Type B pancreatic cell (in vitro differentiated cells): ENCODE results near the gene PSMC1. TPM values are rescaled to one million over a fixed set of nuclear protein-coding genes. Genes with fewer than 3 reads are reported as not detected.
A peak's percentile ranks its signal among the peaks of the same experiment; 100 is the strongest.

Source experiments
- DNase-seq: peaks from one replicate; pipeline ENCODE4 v3.0.0; 2021; ENCODE audit warnings: mixed read lengths; ENCODE audit not compliant: unreplicated experiment; ENCODE audit errors: extremely low spot score
- H3K27ac Mint-ChIP-seq: 2 replicates; pipeline ENCODE4 v1.8.0; 2021; ENCODE audit warnings: mild to moderate bottlenecking, mixed read lengths
- H3K27me3 Mint-ChIP-seq: 2 replicates; pipeline ENCODE4 v1.8.0; 2021; ENCODE audit warnings: mixed read lengths
- H3K36me3 Mint-ChIP-seq: 2 replicates; pipeline ENCODE4 v1.8.0; 2021; ENCODE audit warnings: mixed read lengths
- H3K4me1 Mint-ChIP-seq: one replicate; pipeline ENCODE4 v1.8.0; 2021; ENCODE audit warnings: mixed read lengths; ENCODE audit not compliant: unreplicated experiment
- H3K4me3 Mint-ChIP-seq: 2 replicates; pipeline ENCODE4 v1.8.0; 2021; ENCODE audit warnings: mild to moderate bottlenecking, mixed read lengths
- H3K9me3 Mint-ChIP-seq: 2 replicates; pipeline ENCODE4 v1.8.0; 2021; ENCODE audit warnings: mixed read lengths
- CTCF ChIP-seq: fragments of 200-600 bp; sonication (generic); conservative IDR thresholded peaks from 2 replicates; pipeline ENCODE4 v1.5.0; 2021; ENCODE audit warnings: antibody characterized with exemption, mild to moderate bottlenecking
- total RNA-seq: library from RNA; stranded (reverse); gene quantifications from 2 replicates; pipeline ENCODE4 v1.2.1, GENCODE V29; 2021; ENCODE audit warnings: low replicate concordance

PSMC1 gene
- total RNA-seq, 1 donor from 2014 or later: 109 TPM

GRCh38 chr14:90255871-90256270 is 482 bp upstream of the PSMC1 start:
- no peak for TF ChIP-seq CTCF
- Mint-ChIP-seq H3K9me3 (no peaks in the 10 kb centered on the region), H3K27ac (no peak overlapping the region), H3K27me3 (peaks cover 19% of the 10 kb centered on the region), H3K4me1 (peaks cover 20% of the 10 kb centered on the region), H3K36me3 (peaks cover 14% of the 10 kb centered on the region), H3K4me3 (peak overlapping the region; percentile 91)
- DNase-seq: no peak

GRCh38 chr14:90263748-90264449 is 7.5 kb downstream of the PSMC1 start:
- no peak overlapping the region for H3K27ac Mint-ChIP-seq

GRCh38 chr14:90266441-90267154 is 10.2 kb downstream of the PSMC1 start:
- Mint-ChIP-seq H3K4me1 (no peaks in the 10 kb centered on the region), H3K4me3 (no peak overlapping the region), H3K9me3 (no peaks in the 10 kb centered on the region), H3K27me3 (no peaks in the 10 kb centered on the region), H3K36me3 (peaks cover 26% of the 10 kb centered on the region), H3K27ac (no peak overlapping the region)
- DNase-seq: no peak
- TF ChIP-seq CTCF: no peak

More at GRCh38 chr14:90263748-90264449, 7.5 kb downstream of the PSMC1 start:
- DNase-seq: no peak
- no peaks in the 10 kb centered on the region for H3K9me3 Mint-ChIP-seq
- peaks cover under 1% of the 10 kb centered on the region for H3K4me1 Mint-ChIP-seq
- no peak overlapping the region for H3K4me3 Mint-ChIP-seq
- no peaks in the 10 kb centered on the region for H3K27me3 Mint-ChIP-seq
- no peak for TF ChIP-seq CTCF
- peaks cover 29% of the 10 kb centered on the region for H3K36me3 Mint-ChIP-seq

GRCh38 chr14:90268420-90268819 is 12.1 kb downstream of the PSMC1 start:
- Mint-ChIP-seq H3K4me3 (no peak overlapping the region), H3K9me3 (no peaks in the 10 kb centered on the region), H3K27ac (no peak overlapping the region)

GRCh38 chr14:90272523-90272922 is 16.2 kb downstream of the PSMC1 start:
- Mint-ChIP-seq H3K27ac (no peak overlapping the region), H3K27me3 (no peaks in the 10 kb centered on the region), H3K4me1 (no peaks in the 10 kb centered on the region), H3K36me3 (peaks cover 21% of the 10 kb centered on the region), H3K4me3 (no peak overlapping the region), H3K9me3 (no peaks in the 10 kb centered on the region)
- DNase-seq: no peak
- TF ChIP-seq CTCF: no peak

More at GRCh38 chr14:90268420-90268819, 12.1 kb downstream of the PSMC1 start:
- no peaks in the 10 kb centered on the region for H3K4me1 Mint-ChIP-seq
- TF ChIP-seq CTCF: no peak
- H3K27me3 Mint-ChIP-seq: no peaks in the 10 kb centered on the region
- peaks cover 30% of the 10 kb centered on the region for H3K36me3 Mint-ChIP-seq
- DNase-seq: no peak
